HL-60/S4 treated with phorbol 12-myristate 13-acetate at 8.2 ng/mL for 4 days and 3 days (cell line): Measurements from ENCODE around the gene ZFAND3.

ENCODE experiments used
- in situ Hi-C: fragments of 300-500 bp; cut with MboI; formaldehyde crosslinking; loops from 2 replicates; pipeline ENCODE4 v1.15.0; 2022; ENCODE audit warnings: low sequenced_read_pairs

ZFAND3 gene

GRCh38 chr6:38193481-38194281, 374.2 kb downstream of the ZFAND3 start:
- in situ Hi-C loops, result no loop called here

- in situ Hi-C loops, result no loop called here
These were observed 374.7 kb downstream of the ZFAND3 start for GRCh38 chr6:38194282-38194572.

GRCh38 chr6:38194589-38194988, 375.1 kb downstream of the ZFAND3 start:
- in situ Hi-C loops, result no loop called here

- in situ Hi-C loops, result no loop called here
These were observed 375.6 kb downstream of the ZFAND3 start for GRCh38 chr6:38195113-38195635.

- in situ Hi-C loops, result no loop called here
These were observed 378.7 kb downstream of the ZFAND3 start for GRCh38 chr6:38198219-38198618.
